Measurements from ENCODE around the gene ZDHHC13.
A peak's percentile ranks its signal among the peaks of the same experiment; 100 is the strongest.

The ZDHHC13 gene

GRCh38 chr11:19076744-19077589, 40.0 kb upstream of the ZDHHC13 start:
- H3K36me3 ChIP-seq, result no peaks in the 10 kb centered on the region
- intact Hi-C loops (cut with DNase I; ENCODE audit: low total_unique reads), result no loop called here
- no peak overlapping the region for H3K27ac ChIP-seq
- H3K9me3 ChIP-seq, result no peaks in the 10 kb centered on the region
- peaks cover 0 to 10% of the 10 kb centered on the region in 2 donors for H3K27me3 ChIP-seq
- H3K4me3 ChIP-seq, result no peak overlapping the region
- no peak for DNase-seq
- peaks cover 0 to 4% (median 0%) of the 10 kb centered on the region in 4 donors for H3K4me1 ChIP-seq
- TF ChIP-seq, protein P1, sequence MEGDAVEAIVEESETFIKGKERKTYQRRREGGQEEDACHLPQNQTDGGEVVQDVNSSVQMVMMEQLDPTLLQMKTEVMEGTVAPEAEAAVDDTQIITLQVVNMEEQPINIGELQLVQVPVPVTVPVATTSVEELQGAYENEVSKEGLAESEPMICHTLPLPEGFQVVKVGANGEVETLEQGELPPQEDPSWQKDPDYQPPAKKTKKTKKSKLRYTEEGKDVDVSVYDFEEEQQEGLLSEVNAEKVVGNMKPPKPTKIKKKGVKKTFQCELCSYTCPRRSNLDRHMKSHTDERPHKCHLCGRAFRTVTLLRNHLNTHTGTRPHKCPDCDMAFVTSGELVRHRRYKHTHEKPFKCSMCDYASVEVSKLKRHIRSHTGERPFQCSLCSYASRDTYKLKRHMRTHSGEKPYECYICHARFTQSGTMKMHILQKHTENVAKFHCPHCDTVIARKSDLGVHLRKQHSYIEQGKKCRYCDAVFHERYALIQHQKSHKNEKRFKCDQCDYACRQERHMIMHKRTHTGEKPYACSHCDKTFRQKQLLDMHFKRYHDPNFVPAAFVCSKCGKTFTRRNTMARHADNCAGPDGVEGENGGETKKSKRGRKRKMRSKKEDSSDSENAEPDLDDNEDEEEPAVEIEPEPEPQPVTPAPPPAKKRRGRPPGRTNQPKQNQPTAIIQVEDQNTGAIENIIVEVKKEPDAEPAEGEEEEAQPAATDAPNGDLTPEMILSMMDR (IDR thresholded peaks at IDR 0.05), result peak; percentile 62 to 95

- no peaks in the 10 kb centered on the region for H3K9me3 ChIP-seq
- intact Hi-C loops (cut with DNase I; ENCODE audit: low total_unique reads), result no loop called here
- peaks cover 0 to 10% of the 10 kb centered on the region in 2 donors for H3K27me3 ChIP-seq
- no peak overlapping the region for H3K27ac ChIP-seq
- no peak overlapping the region for H3K4me3 ChIP-seq
- TF ChIP-seq, protein P1 (IDR thresholded peaks at IDR 0.05), result no peak
- DNase-seq, result no peak
- H3K36me3 ChIP-seq, result no peaks in the 10 kb centered on the region
- peaks cover 0 to 4% (median 0%) of the 10 kb centered on the region in 4 donors for H3K4me1 ChIP-seq
Observed at GRCh38 chr11:19077965-19078364, 39.0 kb upstream of the ZDHHC13 start.

DNA sequence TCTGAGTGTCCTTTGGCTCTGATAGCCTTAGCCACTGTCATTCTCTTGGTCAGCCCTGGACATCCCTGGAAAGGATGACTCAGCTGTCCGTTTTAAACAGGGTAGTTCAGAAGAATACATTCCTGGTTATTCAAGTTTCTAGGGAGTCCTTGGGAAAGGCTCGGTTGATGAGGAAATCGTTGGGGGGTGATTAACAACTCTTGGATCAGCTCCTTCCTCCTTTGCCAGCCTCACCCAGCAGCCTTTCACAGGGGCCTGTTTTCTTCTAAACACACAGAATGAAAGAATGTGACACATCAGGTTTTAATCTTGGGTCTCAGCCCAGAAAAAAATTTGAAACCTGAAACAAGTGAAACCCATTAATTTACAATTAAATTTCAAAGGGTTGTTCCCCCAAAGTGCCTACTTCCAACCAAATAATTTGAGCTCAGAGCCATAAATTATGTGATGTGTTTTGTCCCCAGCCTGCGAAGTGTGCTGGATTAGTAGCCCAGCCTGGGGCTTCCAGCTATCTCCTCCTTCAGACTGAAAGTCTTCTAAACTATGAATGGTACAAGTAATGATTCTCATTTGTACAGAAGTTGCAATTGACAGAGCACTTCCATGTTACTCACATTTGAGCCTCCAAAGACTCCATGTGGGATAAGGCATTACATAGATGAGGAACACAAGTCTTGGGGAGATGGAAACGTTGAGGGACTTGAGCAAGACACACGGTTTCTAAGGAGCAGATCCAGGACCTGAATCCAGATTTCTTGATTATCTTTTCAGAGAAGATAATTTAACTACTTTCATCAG, 37.1 kb upstream of the ZDHHC13 start:
- H3K4me3 ChIP-seq, result no peak overlapping the region
- peaks cover 0 to 6% of the 10 kb centered on the region in 2 donors for H3K27me3 ChIP-seq
- intact Hi-C loops (cut with DNase I; ENCODE audit: low total_unique reads), result no loop called here
- TF ChIP-seq, protein P1 (IDR thresholded peaks at IDR 0.05), result no peak
- H3K4me1 ChIP-seq, result peaks cover 0 to 4% (median 0%) of the 10 kb centered on the region in 4 donors
- no peaks in the 10 kb centered on the region for H3K36me3 ChIP-seq
- no peaks in the 10 kb centered on the region for H3K9me3 ChIP-seq
- H3K27ac ChIP-seq, result no peak overlapping the region
- DNase-seq, result no peak

GRCh38 chr11:19080579-19080993, 36.4 kb upstream of the ZDHHC13 start:
- no peaks in the 10 kb centered on the region for H3K9me3 ChIP-seq
- intact Hi-C loops (cut with DNase I; ENCODE audit: low total_unique reads), result no loop called here
- H3K4me1 ChIP-seq, result peaks cover 0 to 4% (median 0%) of the 10 kb centered on the region in 4 donors
- H3K27me3 ChIP-seq, result peaks cover 0 to 6% of the 10 kb centered on the region in 2 donors
- no peaks in the 10 kb centered on the region for H3K36me3 ChIP-seq
- TF ChIP-seq, protein P1 (IDR thresholded peaks at IDR 0.05), result no peak
- no peak overlapping the region for H3K4me3 ChIP-seq
- no peak for DNase-seq
- no peak overlapping the region for H3K27ac ChIP-seq

DNA sequence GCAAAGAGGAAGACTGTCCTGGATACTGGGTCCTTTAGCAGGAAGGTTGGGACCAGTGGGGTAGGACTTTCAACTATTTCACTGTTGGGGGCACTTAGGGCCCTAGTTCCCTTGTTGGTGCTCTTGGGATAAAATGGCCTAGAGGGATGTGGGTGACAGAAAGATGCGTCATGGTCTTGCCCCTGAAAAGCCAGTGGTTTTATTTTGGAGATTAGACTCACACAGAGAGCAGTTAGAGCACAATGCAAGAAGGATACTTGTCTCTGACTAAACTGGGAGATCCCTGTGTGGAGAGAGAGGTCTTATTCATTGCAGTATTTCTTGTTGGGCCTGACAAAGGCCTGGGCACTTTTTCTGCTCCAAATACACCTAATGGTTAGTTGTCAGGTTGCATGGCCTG, 33.8 kb upstream of the ZDHHC13 start:
- H3K4me1 ChIP-seq, result no peaks in the 10 kb centered on the region
- no peak overlapping the region for H3K4me3 ChIP-seq
- TF ChIP-seq, protein P1 (IDR thresholded peaks at IDR 0.05), result no peak
- no peaks in the 10 kb centered on the region for H3K9me3 ChIP-seq
- no peaks in the 10 kb centered on the region for H3K36me3 ChIP-seq
- H3K27ac ChIP-seq, result no peak overlapping the region
- DNase-seq, result no peak
- intact Hi-C loops (cut with DNase I; ENCODE audit: low total_unique reads), result no loop called here
- H3K27me3 ChIP-seq, result peaks cover 0 to 3% of the 10 kb centered on the region in 2 donors
